ENCODE measurements around the gene TOM1. TPM values are rescaled to one million over a fixed set of nuclear protein-coding genes. Genes with fewer than 3 reads are reported as not detected.

The TOM1 gene
- polyA plus RNA-seq, 1 of the 3 experiments (the other 2 are of a cell fraction) = 26.9 TPM

- Histone ChIP-seq H3K9ac (no peak overlapping the region), H4K20me1 (ENCODE audit: insufficient read depth) (peaks cover 5% of the 10 kb centered on the region; the same call in 1 of the 2 replicates), H3K27me3 (ENCODE audit: insufficient read depth) (no peaks in the 10 kb centered on the region), H3K4me3 (ENCODE audit: low read depth in 2 of 2, low read length in 1 of 2) (no peak overlapping the region), H3K9me2 (no peaks in the 10 kb centered on the region), H3K27ac (ENCODE audit: low read depth in 2 of 2, low read length in 1 of 2) (no peak overlapping the region), H3K79me2 (ENCODE audit: insufficient read depth) (peaks cover 53% of the 10 kb centered on the region; the same call in 1 of the 2 replicates), H3K4me2 (no peak overlapping the region), H2AFZ (ENCODE audit: low read depth) (no peak overlapping the region), H3K4me1 (ENCODE audit: control insufficient read depth in 1 of 2, insufficient read depth in 2 of 2, low read depth in 1 of 2, low read length in 1 of 2) (peaks cover 7 to 19% of the 10 kb centered on the region in 2 experiments; a peak in 3 of 4 replicates), H3K9me3 (no peaks in the 10 kb centered on the region), H3K36me3 (replicated peaks in 1 of 2; ENCODE audit: control insufficient read depth in 1 of 2, insufficient read depth in 2 of 2, low read length in 1 of 2) (no peaks in the 10 kb centered on the region), H3F3A (replicated peaks; ENCODE audit: insufficient read depth) (peaks cover 6% of the 10 kb centered on the region)
- DNase-seq = no peak
- CTCF ChIA-PET = interaction anchor here (0.6 kb wide), 1 partner anchor 9 kb away, joined by 3 read pairs; the partner anchor contains the start of gene TOM1
- 90% methylated on average over 6 of the region's 6 CpGs for WGBS (ENCODE audit: low lambda C conversion rate)
- POLR2A ChIA-PET = no interaction called here
- TF ChIP-seq TEAD4 (IDR thresholded peaks at IDR 0.05; ENCODE audit: borderline replicate concordance, insufficient read depth) = no peak
- no peak for TF ChIP-seq TAF1 (IDR thresholded peaks at IDR 0.05; ENCODE audit: borderline replicate concordance, low read depth, low read length)
- no peak for TF ChIP-seq FOXM1 (IDR thresholded peaks at IDR 0.05; ENCODE audit: low read depth)
- no peak for TF ChIP-seq RAD21 (IDR thresholded peaks at IDR 0.05; ENCODE audit: low read length)
- TF ChIP-seq NFIC (IDR thresholded peaks at IDR 0.05; ENCODE audit: borderline replicate concordance) = no peak
These were observed 8.9 kb downstream of the TOM1 start for GRCh38 chr22:35308480-35309021.

GRCh38 chr22:35310556-35311550 lies 11.2 kb downstream of the TOM1 start:
- H3K36me3 ChIP-seq (replicated peaks in 1 of 2; ENCODE audit: control insufficient read depth in 1 of 2, insufficient read depth in 2 of 2, low read length in 1 of 2) = no peaks in the 10 kb centered on the region
- no peak overlapping the region for H2AFZ ChIP-seq (ENCODE audit: low read depth)
- CTCF ChIA-PET = interaction anchor here (0.7 to 1.1 kb wide), 4 partner anchors 18 to 322 kb away, joined by 3 to 4 read pairs (median 3); no protein-coding TSS in a partner anchor
- peaks cover 5% of the 10 kb centered on the region; the same call in 1 of the 2 replicates for H4K20me1 ChIP-seq (ENCODE audit: insufficient read depth)
- peaks cover 6% of the 10 kb centered on the region for H3F3A ChIP-seq (replicated peaks; ENCODE audit: insufficient read depth)
- H3K4me2 ChIP-seq = no peak overlapping the region
- H3K4me3 ChIP-seq (ENCODE audit: low read depth in 2 of 2, low read length in 1 of 2) = no peak overlapping the region
- no peak for DNase-seq
- peaks cover 46% of the 10 kb centered on the region; the same call in 1 of the 2 replicates for H3K79me2 ChIP-seq (ENCODE audit: insufficient read depth)
- TF ChIP-seq MXI1 (IDR thresholded peaks at IDR 0.05; ENCODE audit: low read depth, low read length) (no peak), RFX5 (IDR thresholded peaks at IDR 0.05; ENCODE audit: low read length) (no peak), CTCF (IDR thresholded peaks at IDR 0.05) (no peak), FOXM1 (IDR thresholded peaks at IDR 0.05; ENCODE audit: low read depth) (no peak), ELF1 (IDR thresholded peaks at IDR 0.05) (no peak), GATA2 (CRISPR knock-in tag; IDR thresholded peaks at IDR 0.05) (no peak)
- no peaks in the 10 kb centered on the region for H3K9me2 ChIP-seq
- H3K9ac ChIP-seq = no peak overlapping the region
- no peak overlapping the region for H3K27ac ChIP-seq (ENCODE audit: low read depth in 2 of 2, low read length in 1 of 2)
- peaks cover 7 to 25% of the 10 kb centered on the region in 2 experiments; a peak in 3 of 4 replicates for H3K4me1 ChIP-seq (ENCODE audit: control insufficient read depth in 1 of 2, insufficient read depth in 2 of 2, low read depth in 1 of 2, low read length in 1 of 2)
- no peaks in the 10 kb centered on the region for H3K27me3 ChIP-seq (ENCODE audit: insufficient read depth)
- POLR2A ChIA-PET = interaction anchor here (1.2 kb wide), 1 partner anchor 11 kb away, joined by 3 read pairs; the partner anchor contains the start of gene TOM1
- WGBS (ENCODE audit: low lambda C conversion rate) = 87% methylated on average over 18 of the region's 18 CpGs
- no peaks in the 10 kb centered on the region for H3K9me3 ChIP-seq

Data from SK-N-SH (cell line).